HCT116 (cell line): Measurements from ENCODE around the gene IL6R. TPM values are rescaled to one million over a fixed set of nuclear protein-coding genes. Genes with fewer than 3 reads are reported as not detected.
"Not testable (repeated sequence)": the region's sequence is repeated elsewhere in the genome, so short reads cannot be mapped to it uniquely, and the experiment has no call there.

Experiments used
- ATAC-seq: fragments of 200-7000 bp; cut with Tn5 transposase; 2 replicates; pipeline ENCODE4 v1.9.1; 2020; ENCODE audit warnings: mild to moderate bottlenecking, moderate library complexity
- BruUV-seq: library from RNA; stranded (reverse); fragments of 400-500 nt; replicated peaks from 2 replicates; lab custom pipeline; 2021; lab: Mats Ljungman, UMichigan
- CTCF ChIA-PET: fragments of 300-600 bp; sonication (Branson Sonifier 250); formaldehyde crosslinking; loops from one replicate; lab custom pipeline; 2021; ENCODE audit warnings: antibody characterized with exemption; lab: Charles Lee
- POLR2A ChIA-PET: fragments of 300-600, 350-600 bp; sonication (Branson Sonifier 250); formaldehyde crosslinking; loops from one replicate; lab custom pipeline; 2021; ENCODE audit warnings: antibody characterized with exemption; lab: Charles Lee
- RAD21 ChIA-PET, 2 experiments: fragments of 300-600 bp; sonication (Branson Sonifier 250); formaldehyde crosslinking; loops; one replicate each; lab custom pipeline; 2023; ENCODE audit warnings: low total read pairs in 2 of 2; ENCODE audit not compliant: uncharacterized antibody in 2 of 2, unreplicated experiment in 2 of 2, low non-redundant PET in 1 of 2; lab: Charles Lee
- DNase-seq: peaks from one replicate; pipeline ENCODE4 v3.0.0-alpha.2; 2010; ENCODE audit warnings: low read depth, low spot score
- H2AFZ ChIP-seq: fragments of 200-600 bp; shearing (Covaris generic), sonication (generic); 2 replicates; pipeline ENCODE4 v1.6.1; 2017; ENCODE audit warnings: low read depth, mixed run types, mixed read lengths, antibody characterized with exemption, low read length; ENCODE audit not compliant: poor library complexity, severe bottlenecking
- H3K27ac ChIP-seq: 2 replicates; pipeline ENCODE4 v1.5.1; 2012; ENCODE audit warnings: low read depth, low read length
- H3K27me3 ChIP-seq: fragments of 200-600 bp; sonication (generic); 2 replicates; pipeline ENCODE4 v1.6.1; 2016; ENCODE audit warnings: mixed run types, low read length, mixed read lengths; ENCODE audit not compliant: insufficient read depth
- H3K36me3 ChIP-seq, 2 experiments: fragments of 200-500 bp in 1 of 2; fragments of 200-600 bp in 1 of 2; sonication (Bioruptor generic) in 1 of 2; sonication (generic) in 1 of 2; 2 replicates each; pipeline versions ENCODE4 v1.5.1 to v1.6.1; 2014 to 2016; ENCODE audit warnings: low read length in 2 of 2, inconsistent platforms in 1 of 2, mixed read lengths in 1 of 2, mixed run types in 1 of 2; ENCODE audit not compliant: insufficient read depth in 2 of 2, control insufficient read depth in 1 of 2
- H3K4me1 ChIP-seq, 2 experiments: fragments of 200-600 bp in 1 of 2; sonication (generic) in 1 of 2; 2 replicates each; pipeline versions ENCODE4 v1.5.1 to v1.6.1; 2012 to 2017; ENCODE audit warnings: low read length in 2 of 2, inconsistent platforms in 1 of 2, mild to moderate bottlenecking in 1 of 2, mixed read lengths in 1 of 2, mixed run types in 1 of 2, moderate library complexity in 1 of 2; ENCODE audit not compliant: insufficient read depth in 2 of 2, control insufficient read depth in 1 of 2
- H3K4me2 ChIP-seq: fragments of 200-600 bp; sonication (generic); 2 replicates; pipeline ENCODE4 v1.6.1; 2017; ENCODE audit warnings: mixed run types, low read length, mixed read lengths
- H3K4me3 ChIP-seq, 2 experiments: fragments of 200-600 bp in 1 of 2; sonication (generic) in 1 of 2; replicated peaks in 1 of 2; 2 replicates each; pipeline ENCODE4 v1.5.1; 2011 to 2016; ENCODE audit warnings: low read length in 2 of 2, control low read depth in 1 of 2, low read depth in 1 of 2, mild to moderate bottlenecking in 1 of 2, mixed read lengths in 1 of 2, mixed run types in 1 of 2
- H3K79me2 ChIP-seq: fragments of 200-600 bp; sonication (generic); 2 replicates; pipeline ENCODE4 v1.6.1; 2017; ENCODE audit warnings: mild to moderate bottlenecking, mixed run types, low read length, moderate library complexity, mixed read lengths; ENCODE audit not compliant: insufficient read depth
- H3K9ac ChIP-seq: fragments of 200-600 bp; sonication (generic); 2 replicates; pipeline ENCODE4 v1.6.1; 2016; ENCODE audit warnings: low read length, mixed read lengths
- H3K9me2 ChIP-seq: fragments of 200-600 bp; sonication (generic), shearing (Covaris generic); 2 replicates; pipeline ENCODE4 v1.6.1; 2017; ENCODE audit warnings: mixed run types, mild to moderate bottlenecking, moderate library complexity; ENCODE audit not compliant: insufficient read depth
- H3K9me3 ChIP-seq, 2 experiments: fragments of 200-500 bp in 1 of 2; fragments of 200-600 bp in 1 of 2; sonication (Bioruptor generic) in 1 of 2; sonication (generic) in 1 of 2; 2 replicates each; pipeline ENCODE4 v1.6.1; 2014 to 2017; ENCODE audit warnings: low read length in 2 of 2, mixed read lengths in 2 of 2, inconsistent platforms in 1 of 2, low read depth in 1 of 2, mild to moderate bottlenecking in 1 of 2, mixed run types in 1 of 2, moderate library complexity in 1 of 2; ENCODE audit not compliant: control insufficient read depth in 1 of 2, insufficient read depth in 1 of 2
- H4K20me1 ChIP-seq: fragments of 200-600 bp; sonication (generic), shearing (Covaris generic); 2 replicates; pipeline ENCODE4 v1.6.1; 2017; ENCODE audit warnings: mixed run types, mild to moderate bottlenecking, moderate library complexity; ENCODE audit not compliant: insufficient read depth
- CEBPB ChIP-seq: IDR thresholded peaks from 2 replicates; pipeline ENCODE4 v1.6.1; 2012; ENCODE audit warnings: low read depth
- EZH2phosphoT487 ChIP-seq: fragments of 200-600 bp; IDR thresholded peaks from 2 replicates; pipeline ENCODE4 v1.6.1; 2018; ENCODE audit warnings: antibody characterized with exemption, borderline replicate concordance
- FOSL1 ChIP-seq: IDR thresholded peaks from 2 replicates; pipeline ENCODE4 v1.6.1; 2012; ENCODE audit warnings: low read depth
- JUND ChIP-seq: IDR thresholded peaks from 2 replicates; pipeline ENCODE4 v1.6.1; 2012
- SIN3A ChIP-seq: IDR thresholded peaks from 2 replicates; pipeline ENCODE4 v1.6.1; 2012; ENCODE audit warnings: low read depth
- SP1 ChIP-seq: IDR thresholded peaks from 2 replicates; pipeline ENCODE4 v1.6.1; 2012; ENCODE audit warnings: low read depth
- YY1 ChIP-seq: IDR thresholded peaks from 2 replicates; pipeline ENCODE4 v1.6.1; 2011; ENCODE audit warnings: low read length, low read depth, moderate library complexity, mild to moderate bottlenecking; ENCODE audit not compliant: insufficient replicate concordance; ENCODE audit errors: extremely low read depth
- intact Hi-C: fragments of 100-400 bp; cut with micrococcal nuclease; formaldehyde crosslinking; loops from 2 replicates; pipeline ENCODE4 v1.10.0; 2022
- total RNA-seq: library from RNA; stranded (reverse); gene quantifications from one replicate; pipeline ENCODE4 v1.2.1, GENCODE V29; 2021; ENCODE audit not compliant: unreplicated experiment

IL6R gene
- total RNA-seq, 1 experiment from 2014 or later: 6.8 TPM

- H3K27ac ChIP-seq: no peak overlapping the region
- no peak overlapping the region for H2AFZ ChIP-seq
- H3K9me3 ChIP-seq: no peaks in the 10 kb centered on the region
- no peaks in the 10 kb centered on the region for H3K79me2 ChIP-seq
- no peak overlapping the region for H3K9ac ChIP-seq
- no peaks in the 10 kb centered on the region for H3K4me1 ChIP-seq
- H3K36me3 ChIP-seq: no peaks in the 10 kb centered on the region
- CTCF ChIA-PET: no interaction called here
- TF ChIP-seq JUND (no peak), CEBPB (no peak), EZH2phosphoT487 (no peak), SP1 (no peak), YY1 (no peak), FOSL1 (no peak), SIN3A (no peak)
- H4K20me1 ChIP-seq: no peaks in the 10 kb centered on the region
- BruUV-seq: no TSS peak
- no peak for DNase-seq
- POLR2A ChIA-PET: no interaction called here
- intact Hi-C loops: no loop called here
- RAD21 ChIA-PET: no interaction called here
- no peak overlapping the region for H3K4me2 ChIP-seq
- H3K27me3 ChIP-seq: no peaks in the 10 kb centered on the region
- H3K4me3 ChIP-seq: no peak overlapping the region
- no peak for ATAC-seq
- H3K9me2 ChIP-seq: no peaks in the 10 kb centered on the region
Measured at GRCh38 chr1:154371436-154371835, 33.7 kb upstream of the IL6R start.

GRCh38 chr1:154373777-154374357 is 31.3 kb upstream of the IL6R start:
- H3K27me3 ChIP-seq, POLR2A ChIA-PET, BruUV-seq: not testable (repeated sequence)

More at GRCh38 chr1:154373777-154374357, 31.3 kb upstream of the IL6R start:
- H3K36me3 ChIP-seq, DNase-seq, H3K4me1 ChIP-seq, ATAC-seq, H3K4me2 ChIP-seq, RAD21 ChIA-PET, H3K9me3 ChIP-seq, H4K20me1 ChIP-seq, H3K79me2 ChIP-seq, intact Hi-C loops, H3K4me3 ChIP-seq, H3K9me2 ChIP-seq, H2AFZ ChIP-seq, CTCF ChIA-PET, H3K27ac ChIP-seq, H3K9ac ChIP-seq: not testable (repeated sequence)
